NCI-H526 treated with DMSO at 0.1 percent for 48 hours (cell line): ENCODE data around the gene NR3C1.

Experiments used
- DNase-seq: peaks from one replicate; lab custom pipeline; 2025; lab: John Stamatoyannopoulos, UW

Gene NR3C1

GRCh38 chr5:143398451-143399237, 4.8 kb downstream of the NR3C1 start:
- DNase-seq: no peak

GRCh38 chr5:143398053-143398355, 5.5 kb downstream of the NR3C1 start:
- no peak for DNase-seq

- DNase-seq: no peak
Observed at GRCh38 chr5:143397302-143398052, 6.0 kb downstream of the NR3C1 start.

- DNase-seq: no peak
Observed at GRCh38 chr5:143396353-143396940, 7.0 kb downstream of the NR3C1 start.

- no peak for DNase-seq
Observed at GRCh38 chr5:143395638-143396352, 7.7 kb downstream of the NR3C1 start.

- DNase-seq: no peak
Observed at GRCh38 chr5:143393524-143393923, 10.0 kb downstream of the NR3C1 start.

GRCh38 chr5:143390941-143391340, 12.5 kb downstream of the NR3C1 start:
- DNase-seq: no peak

- no peak for DNase-seq
Observed at GRCh38 chr5:143390258-143390657, 13.2 kb downstream of the NR3C1 start.

- DNase-seq: no peak
Observed at GRCh38 chr5:143386725-143387124, 16.8 kb downstream of the NR3C1 start.

- no peak for DNase-seq
Observed at GRCh38 chr5:143384865-143385657, 18.4 kb downstream of the NR3C1 start.

- no peak for DNase-seq
Observed at GRCh38 chr5:143383988-143384387, 19.5 kb downstream of the NR3C1 start.

- no peak for DNase-seq
Observed at GRCh38 chr5:143379606-143380005, 23.9 kb downstream of the NR3C1 start.

- DNase-seq: no peak
Observed at GRCh38 chr5:143376911-143377813, 26.3 kb downstream of the NR3C1 start.

- DNase-seq: no peak
Observed at GRCh38 chr5:143376195-143376779, 27.2 kb downstream of the NR3C1 start.

- DNase-seq: no peak
Observed at GRCh38 chr5:143374496-143375217, 28.8 kb downstream of the NR3C1 start.

GRCh38 chr5:143373076-143373475, 30.4 kb downstream of the NR3C1 start:
- no peak for DNase-seq

- DNase-seq: no peak
Observed at GRCh38 chr5:143372187-143372829, 31.2 kb downstream of the NR3C1 start.

GRCh38 chr5:143370440-143370839, 33.0 kb downstream of the NR3C1 start:
- no peak for DNase-seq

GRCh38 chr5:143364061-143364460, 39.4 kb downstream of the NR3C1 start:
- DNase-seq: no peak
